NOMO-1 treated with DMSO at 0.1 percent for 48 hours (cell line): ENCODE data around the gene TRIM25.

Experiments used
- DNase-seq: peaks from one replicate; lab custom pipeline; 2025; ENCODE audit not compliant: unreplicated experiment; lab: John Stamatoyannopoulos, UW

TRIM25 gene

DNA sequence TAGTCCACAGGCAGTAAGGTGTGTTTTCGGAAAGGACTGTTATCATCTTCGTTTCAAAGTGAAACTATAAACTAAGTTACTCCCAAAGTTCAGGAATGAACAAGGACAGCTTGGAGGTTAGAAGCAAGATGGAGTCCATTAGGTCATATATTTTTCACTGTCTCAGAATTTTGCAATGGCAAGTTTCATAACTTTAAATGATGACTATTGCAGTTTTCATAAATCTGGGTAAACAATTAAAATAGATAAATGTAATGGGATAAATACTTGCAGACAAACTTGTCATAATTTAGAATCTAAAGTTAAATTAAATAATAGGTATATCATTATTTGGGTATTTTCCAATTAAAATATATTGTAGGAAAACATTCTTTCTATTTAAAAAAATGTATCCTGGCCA lies 14.7 kb upstream of the TRIM25 start:
- no peak for DNase-seq

DNA sequence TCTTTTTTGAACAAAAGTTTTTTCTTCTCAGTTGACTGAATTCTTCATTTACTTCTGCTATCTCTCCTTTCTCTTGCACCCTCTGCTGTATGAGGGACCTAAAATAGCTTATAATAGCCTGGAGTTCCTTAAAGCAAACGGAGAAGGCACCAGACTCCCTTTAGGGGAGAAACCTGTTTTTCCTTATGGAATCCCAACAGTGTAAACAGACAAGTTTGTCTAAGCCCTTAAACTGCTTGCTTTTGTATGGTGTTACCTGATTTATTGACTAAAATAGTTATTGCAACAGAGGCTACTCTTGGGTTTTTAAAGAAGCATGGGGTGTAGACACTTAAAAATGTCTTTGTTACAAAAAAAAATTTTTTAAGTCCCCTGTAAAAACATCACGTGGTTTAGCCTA lies 12.9 kb upstream of the TRIM25 start:
- peak; percentile 36 for DNase-seq

DNA sequence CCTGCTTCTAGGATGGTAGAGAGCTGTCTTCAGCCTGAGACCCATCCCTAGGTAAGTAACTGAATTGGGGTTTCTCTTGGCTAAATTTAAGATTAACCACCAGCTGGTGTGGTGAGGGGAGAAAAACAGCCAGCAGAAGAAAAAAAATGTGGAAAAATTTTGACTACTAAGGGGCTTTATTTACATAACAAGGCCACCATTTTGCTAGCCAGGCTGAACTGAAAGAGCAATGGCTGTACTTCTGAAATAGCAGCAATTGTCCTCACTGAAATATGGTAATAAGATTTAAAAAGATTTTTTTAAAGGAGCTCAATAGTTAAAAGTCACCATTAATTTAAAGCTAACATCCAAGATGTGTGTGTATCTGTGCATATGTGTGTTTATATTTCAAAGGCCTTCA lies 12.4 kb upstream of the TRIM25 start:
- no peak for DNase-seq

DNA sequence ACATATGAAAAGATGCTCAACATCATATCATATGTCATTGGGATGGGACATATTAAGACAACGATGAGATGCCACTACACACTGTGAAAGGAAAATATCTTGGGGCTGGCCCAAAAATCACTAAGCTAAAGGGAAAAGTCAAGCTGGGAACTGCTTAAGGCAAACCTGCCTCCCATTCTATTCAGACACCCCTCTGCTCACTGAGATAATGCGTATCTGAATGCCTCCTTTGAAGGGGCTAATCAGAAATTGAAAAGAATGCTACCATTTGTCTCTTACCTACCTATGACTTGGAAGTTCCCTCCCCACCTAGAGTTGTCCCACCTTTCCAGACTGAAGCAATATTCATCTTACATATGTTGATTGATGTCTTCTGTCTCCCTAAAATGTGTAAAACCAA lies 11.2 kb upstream of the TRIM25 start:
- DNase-seq = no peak

DNA sequence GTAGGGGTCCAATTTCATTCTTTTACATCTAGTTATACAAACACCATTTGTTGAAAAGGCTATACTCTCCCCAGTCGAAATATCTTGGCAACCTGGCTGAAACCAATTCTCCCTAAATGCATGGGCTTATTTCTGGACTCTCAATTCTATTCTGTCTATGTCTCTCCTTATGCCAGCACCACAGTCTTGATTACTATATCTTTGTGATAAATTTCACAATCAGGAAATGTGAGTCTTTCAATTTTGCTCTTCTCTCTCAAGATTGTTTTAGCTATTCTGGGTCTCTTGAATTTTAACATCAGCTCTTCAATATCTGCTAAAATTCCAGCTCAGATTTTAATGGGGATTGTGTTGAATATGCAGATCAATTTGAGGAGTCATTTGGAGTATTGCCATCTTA lies 5.9 kb upstream of the TRIM25 start:
- DNase-seq = peak; percentile 40

DNA sequence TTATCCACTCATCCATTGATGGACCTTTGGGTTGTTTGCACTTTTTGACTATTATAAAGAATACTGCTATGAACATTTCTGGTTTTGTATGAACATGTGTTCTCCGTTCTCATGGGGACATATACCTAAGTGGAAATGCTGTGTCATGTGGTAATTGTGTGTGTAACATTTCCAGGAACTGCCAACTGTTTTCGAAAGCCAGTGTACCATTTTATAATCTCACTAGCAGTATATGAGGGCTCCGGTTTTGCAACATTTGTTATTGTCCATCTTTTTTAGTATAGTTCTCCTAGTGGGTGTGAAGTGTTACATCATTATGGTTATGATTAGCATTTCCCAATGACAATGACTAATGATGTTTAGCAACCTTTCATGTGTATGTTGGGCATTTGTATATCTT lies 5.1 kb upstream of the TRIM25 start:
- peak; percentile 97 for DNase-seq

DNA sequence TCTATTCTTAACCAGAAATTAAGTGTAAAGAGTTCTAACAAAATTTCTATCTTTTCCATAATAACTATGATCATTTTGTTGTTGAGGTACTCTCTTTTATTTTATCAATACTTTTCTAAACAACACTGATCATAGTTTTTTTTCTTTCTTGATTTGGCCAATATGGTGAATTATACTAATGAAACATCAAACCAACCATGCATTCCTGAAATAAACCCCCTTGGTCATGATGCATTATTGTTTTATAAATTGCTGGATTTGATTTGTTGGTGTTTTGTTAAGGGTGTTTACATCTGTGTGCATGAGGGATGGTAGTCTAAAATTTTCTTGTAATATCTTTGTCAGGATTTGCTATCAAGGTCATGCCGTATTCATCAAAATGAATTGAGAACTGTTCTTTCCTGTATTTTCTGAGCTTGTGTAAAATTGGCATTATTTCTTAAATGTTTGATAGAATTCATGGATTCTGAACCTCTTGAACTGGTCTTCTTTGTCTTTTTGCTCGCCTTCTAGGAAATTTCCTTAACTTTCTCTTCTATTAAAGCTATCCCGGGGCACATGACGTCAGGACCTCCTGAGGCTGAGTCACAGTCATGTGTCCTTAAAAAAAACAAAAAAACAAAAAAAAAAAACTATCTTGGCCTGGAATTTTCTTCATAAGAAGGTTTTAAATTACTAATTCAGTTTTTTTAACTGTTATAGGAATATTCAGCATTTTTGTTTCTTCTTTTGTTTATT lies 3.9 kb upstream of the TRIM25 start:
- DNase-seq = no peak

DNA sequence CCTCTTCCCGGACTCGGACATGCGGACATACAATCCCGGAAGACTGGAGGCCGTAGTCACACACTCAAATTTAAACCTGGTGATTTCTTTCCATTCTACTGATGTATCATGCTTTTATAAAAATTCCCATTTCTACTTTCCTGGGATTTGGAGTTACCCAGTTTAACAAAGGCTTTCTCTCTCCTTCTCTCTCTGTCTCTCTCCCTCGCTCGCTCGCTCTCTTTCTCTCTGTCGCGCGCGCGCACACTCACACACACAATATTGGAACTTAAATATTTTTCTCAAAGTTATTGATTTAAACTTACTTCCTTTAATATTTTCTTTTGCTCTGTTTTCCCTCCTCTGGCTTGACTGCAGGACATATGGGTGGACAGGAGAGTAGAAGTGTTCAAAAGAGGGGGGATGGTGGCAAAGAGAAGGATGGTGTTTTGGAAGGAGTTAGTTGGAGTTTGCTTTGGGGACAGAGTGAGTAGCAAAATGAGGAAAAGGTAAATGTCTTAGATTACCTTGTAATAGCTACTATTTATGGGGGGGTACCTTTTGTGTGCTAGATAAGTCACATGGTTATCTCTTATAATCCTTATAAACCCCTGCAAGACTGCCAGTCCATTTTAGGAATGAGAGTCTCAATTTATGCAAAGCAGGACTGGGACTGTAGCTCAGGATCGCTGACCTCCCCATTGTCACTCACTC lies 878 bp upstream of the TRIM25 start:
- DNase-seq = peak; percentile 28

DNA sequence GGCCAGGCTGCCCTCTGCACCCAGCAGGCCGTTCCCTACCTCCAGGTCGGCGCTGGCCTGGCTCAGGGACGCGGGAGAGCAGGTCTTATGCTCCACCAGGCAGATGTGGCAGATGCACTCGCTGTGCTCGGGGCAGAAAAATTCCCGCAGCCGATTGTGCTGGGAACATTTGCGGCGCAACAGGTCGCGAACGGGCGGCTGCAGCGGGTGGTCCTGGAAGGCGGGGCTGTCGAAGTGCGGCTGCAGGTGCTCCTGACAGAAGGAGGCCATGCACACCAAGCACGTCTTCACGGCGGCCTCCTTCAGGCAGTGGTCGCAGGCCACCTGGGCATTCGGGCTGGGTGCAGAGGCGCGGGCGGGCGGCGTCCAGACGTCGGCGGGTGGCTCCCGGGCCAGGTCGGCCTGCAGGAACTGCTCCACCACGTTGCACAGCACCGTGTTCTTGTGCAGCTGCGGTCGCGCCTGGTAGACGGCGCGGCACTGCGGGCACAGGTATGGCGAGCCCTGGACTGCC lies 439 bp downstream of the TRIM25 start:
- no peak for DNase-seq

DNA sequence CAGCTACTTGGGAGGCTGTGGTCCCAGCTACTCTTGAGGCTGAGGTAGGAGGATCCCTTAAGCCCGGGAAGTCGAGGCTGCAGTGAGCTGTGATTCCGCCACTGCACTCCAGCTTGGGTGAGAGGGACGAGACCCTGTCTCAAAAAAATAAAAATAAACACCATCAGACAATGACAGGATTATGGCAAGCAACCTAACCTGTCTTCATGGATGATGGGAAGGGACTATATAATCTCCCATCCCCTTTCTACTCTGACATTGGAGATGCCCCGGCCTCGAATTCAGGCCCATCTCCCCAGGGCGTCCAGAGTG lies 893 bp downstream of the TRIM25 start:
- no peak for DNase-seq

DNA sequence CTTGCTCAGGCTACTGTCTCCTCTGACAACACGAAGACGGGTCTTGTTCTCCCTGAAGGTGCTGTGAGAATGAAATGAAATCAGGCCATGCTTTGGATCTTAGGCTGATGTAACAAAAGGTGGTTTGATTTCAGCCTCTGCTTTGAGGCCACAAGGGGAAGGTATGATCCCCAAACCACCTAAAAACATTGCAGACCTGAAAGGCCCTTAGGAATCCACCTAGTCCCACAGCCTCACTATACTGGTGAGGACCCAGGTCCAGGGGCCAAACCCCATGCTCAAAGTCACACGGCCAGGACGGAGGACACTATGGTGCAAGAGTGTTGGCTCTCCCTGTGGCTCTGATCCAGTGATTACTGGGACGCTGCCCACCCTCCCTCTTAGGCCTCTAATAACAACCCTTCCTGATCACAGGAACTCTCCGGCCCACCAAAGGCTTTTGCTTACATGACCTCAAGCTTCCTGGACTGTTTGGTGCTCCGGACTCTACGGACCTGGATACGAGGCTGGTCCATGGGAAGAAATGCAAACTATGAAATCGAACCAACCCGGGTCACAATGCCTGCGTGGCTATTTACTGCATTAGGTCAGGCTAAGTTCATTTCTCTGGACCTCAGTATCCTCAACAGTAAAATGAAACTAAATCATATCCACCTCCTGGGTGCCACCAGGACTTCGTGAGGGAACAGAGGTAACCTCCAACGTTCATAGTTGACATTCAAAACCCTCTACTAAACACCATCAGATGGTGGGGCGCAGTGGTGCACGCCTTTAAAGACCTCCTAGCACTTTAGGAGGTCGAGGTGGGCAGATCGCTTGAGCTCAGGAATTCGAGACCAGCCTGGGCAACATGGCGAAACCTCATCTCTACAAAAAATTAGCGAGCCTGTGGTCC lies 1.5 kb downstream of the TRIM25 start:
- DNase-seq = no peak

DNA sequence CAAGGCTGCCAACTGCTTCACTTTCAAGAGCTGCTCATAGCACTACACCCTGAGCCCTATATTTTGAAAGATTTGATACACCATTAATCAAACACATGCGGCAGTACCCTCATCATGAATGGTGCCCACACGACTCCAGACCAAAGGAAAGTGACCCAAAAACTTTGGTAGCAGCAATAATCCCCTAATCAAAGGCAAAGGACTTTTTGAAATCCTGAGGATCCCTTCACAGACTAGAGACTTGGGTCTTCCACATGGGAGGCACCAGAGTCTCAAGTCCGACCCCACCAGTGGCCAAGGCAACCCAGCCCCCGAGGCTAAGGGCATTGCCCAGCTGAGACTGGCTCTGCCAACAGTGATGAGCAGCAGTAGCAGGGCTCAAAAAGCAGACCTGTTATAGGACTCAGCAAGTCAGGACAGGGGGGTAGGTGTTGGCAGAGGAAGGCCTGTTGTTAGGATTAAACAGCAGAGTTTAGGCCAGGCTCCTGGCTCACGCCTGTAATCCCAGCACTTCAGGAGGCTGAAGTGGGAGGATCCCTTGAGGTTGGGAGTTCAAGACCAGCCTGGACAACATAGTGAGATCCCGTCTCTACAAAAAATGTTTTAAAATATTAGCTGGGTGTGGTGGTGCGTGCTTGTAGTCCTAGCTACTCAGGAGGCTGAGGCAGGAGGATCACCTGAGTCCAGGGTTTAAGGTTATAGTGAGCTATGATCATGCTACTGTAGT lies 3.2 kb downstream of the TRIM25 start:
- DNase-seq = no peak

DNA sequence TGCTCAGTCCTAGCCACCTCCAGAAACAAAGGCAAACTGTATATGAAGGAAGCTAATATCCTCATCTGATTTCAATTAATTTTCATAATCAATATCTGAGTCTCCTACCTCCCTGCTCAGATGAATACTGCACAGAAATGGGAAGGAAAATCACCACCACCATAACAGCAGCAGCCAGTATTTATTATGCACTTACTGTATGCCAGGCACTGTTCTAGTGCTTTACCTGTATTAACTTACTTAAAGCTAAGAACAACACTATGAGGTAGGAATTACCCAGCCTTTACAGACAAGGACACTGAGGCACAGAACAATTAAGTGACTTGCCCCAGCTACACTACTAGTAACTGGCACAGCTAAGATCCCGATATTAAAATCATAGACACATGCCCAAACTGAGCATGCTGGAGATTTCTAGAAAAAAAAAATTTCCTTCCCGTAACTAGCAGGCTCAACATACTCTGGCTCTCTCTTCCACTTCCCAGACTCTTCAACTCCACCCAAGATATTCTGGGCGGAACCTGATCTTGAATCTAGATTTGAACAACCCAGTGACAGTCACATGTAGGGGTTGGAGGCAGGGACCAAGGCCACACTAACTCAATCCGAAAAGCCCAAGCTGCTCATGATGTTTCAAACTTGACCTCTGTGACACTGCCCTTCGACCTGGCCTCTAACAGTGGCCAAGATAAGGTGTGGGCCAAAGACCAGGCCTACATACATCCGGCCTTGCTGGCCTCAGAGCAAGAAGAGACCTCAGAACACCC lies 3.9 kb downstream of the TRIM25 start:
- DNase-seq = no peak

DNA sequence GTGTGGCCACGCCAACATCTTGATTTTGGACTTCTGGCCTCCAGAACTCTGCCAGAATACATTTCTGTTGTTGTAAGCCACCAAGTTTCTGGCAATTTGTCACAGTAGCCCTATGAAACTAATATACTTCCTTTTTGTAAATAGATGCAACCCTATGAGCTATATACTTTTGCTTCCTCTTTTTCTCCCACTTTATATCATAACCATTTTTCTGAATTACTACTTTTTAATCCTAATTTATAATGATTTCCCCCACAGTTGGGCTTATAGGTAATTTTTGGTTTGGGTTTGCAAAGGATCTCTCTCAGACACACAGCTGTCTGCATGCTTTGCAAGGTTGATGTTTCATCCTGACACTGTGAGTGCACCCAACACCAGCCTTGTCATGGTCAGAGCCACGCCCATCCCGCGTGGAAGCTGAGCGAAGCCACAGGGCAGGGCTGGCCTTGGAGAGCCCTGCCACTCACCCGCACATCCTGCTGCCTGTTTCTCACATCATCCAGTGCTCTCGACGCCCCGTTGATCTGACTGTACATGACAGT lies 5.8 kb downstream of the TRIM25 start:
- DNase-seq = peak; percentile 92

DNA sequence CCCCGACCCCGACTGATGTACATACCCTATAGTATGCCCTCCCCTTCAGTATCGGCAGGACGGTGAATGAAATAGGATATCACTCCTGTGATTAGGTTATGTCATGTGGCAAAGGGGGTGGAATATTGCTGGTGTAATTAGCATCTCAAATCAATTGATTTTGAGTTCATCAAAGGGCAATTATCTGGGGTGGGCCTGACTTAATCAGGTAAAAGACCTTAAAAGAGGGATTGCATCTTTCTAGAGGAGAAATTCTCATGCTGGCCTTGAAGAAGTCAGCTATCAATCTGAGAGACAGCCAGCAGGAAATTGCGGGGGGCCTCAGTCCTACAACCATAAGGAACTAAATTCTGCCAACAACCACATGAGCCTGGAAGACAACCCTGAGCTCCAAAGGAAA lies 10.3 kb downstream of the TRIM25 start:
- no peak for DNase-seq

DNA sequence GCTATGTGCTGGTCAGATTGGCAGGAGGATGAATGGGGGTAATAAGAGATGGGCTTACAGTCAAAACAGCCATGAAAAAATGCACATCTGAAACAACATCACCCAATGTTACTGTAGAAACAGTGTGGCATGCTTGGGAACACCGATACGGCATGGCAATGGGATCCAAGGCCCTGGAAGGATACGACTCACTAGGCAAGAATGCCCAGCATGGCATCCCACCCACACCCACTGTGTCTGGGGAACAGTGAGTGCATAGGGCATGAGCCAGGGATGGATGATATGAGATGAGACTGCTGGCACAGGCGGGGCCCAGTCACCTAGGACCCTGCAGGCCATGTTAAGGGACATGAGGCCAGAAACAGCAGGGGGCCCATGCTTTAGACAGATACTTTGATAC lies 11.5 kb downstream of the TRIM25 start:
- no peak for DNase-seq

DNA sequence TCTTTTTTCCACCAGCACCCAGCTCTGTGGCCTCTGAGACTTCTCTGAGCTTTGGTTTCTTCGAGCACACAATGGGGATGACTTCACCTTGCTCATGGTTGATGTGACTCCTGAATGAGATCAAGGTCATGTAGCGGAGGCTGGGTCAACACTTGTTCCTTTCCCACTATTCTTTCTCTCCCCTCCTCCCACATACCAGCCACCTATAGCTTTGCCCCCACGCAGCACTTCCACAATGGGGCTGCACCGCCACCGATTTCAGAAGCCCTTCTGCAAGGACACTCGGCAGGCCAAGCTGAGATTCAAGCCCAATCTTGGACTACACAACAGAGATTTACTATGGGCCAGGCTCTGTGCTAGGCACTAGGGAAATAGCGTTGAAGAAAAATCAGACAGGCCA lies 14.4 kb downstream of the TRIM25 start:
- DNase-seq = no peak

DNA sequence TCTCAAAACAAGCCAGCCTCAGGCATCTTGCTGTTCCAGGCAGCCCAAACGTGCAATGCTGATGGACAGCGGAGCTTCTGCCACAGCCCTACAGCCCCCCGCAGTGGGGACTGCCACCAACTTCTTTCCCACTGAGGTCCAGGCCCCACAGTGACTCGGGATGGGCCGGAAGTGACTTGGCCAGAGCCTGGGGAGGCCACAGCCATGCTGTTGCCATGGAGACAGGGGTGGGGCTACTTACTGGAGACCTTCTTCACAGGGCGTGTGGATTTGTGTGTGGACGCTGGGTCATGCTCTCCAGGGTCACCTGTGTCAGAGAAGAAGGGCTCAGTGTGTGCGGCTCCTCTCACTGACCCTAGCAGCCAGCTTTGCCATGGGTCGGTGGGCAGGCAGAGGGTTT lies 15.0 kb downstream of the TRIM25 start:
- DNase-seq = no peak

DNA sequence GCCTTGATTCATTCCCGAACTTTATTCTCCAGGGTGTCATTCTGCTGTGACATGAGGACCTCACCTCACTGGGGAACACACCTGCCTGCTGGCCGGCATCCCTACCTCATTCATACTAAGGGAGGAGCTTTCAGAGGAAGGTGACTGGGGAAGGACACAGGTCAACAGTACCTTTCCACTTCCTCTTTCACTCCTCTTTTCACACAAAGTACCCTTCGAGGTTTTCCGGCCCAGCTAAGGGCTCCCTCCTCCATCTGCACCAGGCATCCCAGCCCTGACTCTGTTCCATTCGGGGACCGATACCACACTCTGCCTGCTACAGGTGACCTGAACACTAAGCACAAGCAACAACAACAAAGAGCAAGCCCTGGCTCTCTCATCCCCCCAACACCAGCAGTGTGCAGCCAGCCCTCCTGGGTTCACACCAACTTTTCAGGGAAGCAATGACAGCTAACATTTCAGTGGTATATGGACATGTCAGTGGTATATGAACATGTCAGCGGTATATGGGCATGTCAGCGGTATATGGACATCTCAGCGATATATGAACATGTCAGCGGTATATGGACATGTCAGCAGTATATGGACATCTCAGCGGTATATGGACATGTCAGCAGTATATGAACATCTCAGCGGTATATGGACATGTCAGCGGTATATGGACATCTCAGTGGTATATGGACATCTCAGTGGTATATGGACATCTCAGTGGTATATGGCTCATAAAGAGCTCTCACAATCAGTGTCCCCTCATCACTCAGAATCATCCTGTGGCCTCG lies 16.0 kb downstream of the TRIM25 start:
- DNase-seq = no peak
